ENCODE data around the gene SPRN. TPM values are rescaled to one million over a fixed set of nuclear protein-coding genes. Genes with fewer than 3 reads are reported as not detected.

The SPRN gene
- total RNA-seq, 1 donor from 2014 or later: not detected

- Histone ChIP-seq H3K4me1 (no peaks in the 10 kb centered on the region), H3K9me3 (replicated peaks) (no peaks in the 10 kb centered on the region), H3K4me3 (no peak overlapping the region), H3K27ac (replicated peaks) (no peak overlapping the region), H3K27me3 (ENCODE audit: low read depth) (peaks cover 8% of the 10 kb centered on the region), H3K36me3 (no peaks in the 10 kb centered on the region)
- TF ChIP-seq, protein P1, sequence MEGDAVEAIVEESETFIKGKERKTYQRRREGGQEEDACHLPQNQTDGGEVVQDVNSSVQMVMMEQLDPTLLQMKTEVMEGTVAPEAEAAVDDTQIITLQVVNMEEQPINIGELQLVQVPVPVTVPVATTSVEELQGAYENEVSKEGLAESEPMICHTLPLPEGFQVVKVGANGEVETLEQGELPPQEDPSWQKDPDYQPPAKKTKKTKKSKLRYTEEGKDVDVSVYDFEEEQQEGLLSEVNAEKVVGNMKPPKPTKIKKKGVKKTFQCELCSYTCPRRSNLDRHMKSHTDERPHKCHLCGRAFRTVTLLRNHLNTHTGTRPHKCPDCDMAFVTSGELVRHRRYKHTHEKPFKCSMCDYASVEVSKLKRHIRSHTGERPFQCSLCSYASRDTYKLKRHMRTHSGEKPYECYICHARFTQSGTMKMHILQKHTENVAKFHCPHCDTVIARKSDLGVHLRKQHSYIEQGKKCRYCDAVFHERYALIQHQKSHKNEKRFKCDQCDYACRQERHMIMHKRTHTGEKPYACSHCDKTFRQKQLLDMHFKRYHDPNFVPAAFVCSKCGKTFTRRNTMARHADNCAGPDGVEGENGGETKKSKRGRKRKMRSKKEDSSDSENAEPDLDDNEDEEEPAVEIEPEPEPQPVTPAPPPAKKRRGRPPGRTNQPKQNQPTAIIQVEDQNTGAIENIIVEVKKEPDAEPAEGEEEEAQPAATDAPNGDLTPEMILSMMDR (IDR thresholded peaks at IDR 0.05; ENCODE audit: borderline replicate concordance): no peak
- intact Hi-C loops (cut with micrococcal nuclease): no loop called here
- peak; percentile 11 for DNase-seq
Observed at GRCh38 chr10:133458021-133458709, 33.7 kb upstream of the SPRN start.

- intact Hi-C loops (cut with micrococcal nuclease): no loop called here
- no peak for DNase-seq
- no peak overlapping the region for H3K4me3 ChIP-seq
Observed at GRCh38 chr10:133457100-133457841, 32.8 kb upstream of the SPRN start.

DNA sequence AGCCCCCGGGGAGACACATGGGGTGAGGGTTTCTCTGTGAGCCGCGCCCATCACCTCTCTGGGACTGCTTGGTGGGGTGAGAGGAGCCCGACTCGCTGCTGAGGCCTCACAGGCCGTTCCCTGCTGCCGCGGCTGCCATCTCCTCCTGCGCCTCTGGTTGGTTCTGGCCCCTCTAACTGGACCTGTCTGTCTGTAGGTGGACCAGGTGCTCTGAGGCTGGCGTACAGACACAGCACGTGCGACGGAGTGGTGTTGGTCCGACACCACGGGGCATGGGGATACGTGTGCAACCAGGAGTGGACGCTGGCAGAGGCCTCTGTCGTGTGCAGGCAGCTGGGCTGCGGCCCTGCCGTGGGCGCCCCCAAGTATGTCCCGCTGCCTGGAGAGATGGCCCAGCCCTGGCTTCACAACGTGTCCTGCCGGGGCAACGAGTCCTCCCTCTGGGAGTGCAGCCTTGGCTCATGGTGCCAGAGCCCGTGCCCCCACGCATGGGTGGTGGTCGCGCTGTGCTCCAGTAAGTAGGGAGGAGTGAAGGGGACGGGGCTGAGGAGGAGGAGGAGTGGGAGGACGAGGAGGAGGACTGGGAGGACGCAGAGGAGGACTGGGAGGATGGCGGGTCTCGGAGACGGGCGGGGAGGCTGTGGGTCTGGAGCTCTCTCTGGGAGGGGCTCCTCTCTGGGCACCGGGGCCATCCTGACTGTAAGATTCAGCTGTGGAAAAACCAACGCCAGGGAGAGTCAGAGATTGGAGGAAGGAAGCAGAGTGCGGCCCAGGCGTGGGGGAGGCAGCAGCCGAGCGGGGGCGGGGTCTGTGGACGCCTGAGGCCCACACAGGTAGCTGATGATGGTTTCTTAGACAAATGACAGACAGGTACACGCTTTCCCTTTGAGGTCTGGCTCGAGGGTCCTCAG lies 31.9 kb upstream of the SPRN start:
- no peak overlapping the region for H3K27ac ChIP-seq (replicated peaks)
- no peaks in the 10 kb centered on the region for H3K9me3 ChIP-seq (replicated peaks)
- no peaks in the 10 kb centered on the region for H3K36me3 ChIP-seq
- DNase-seq: peak; percentile 10
- H3K27me3 ChIP-seq (ENCODE audit: low read depth): peaks cover 8% of the 10 kb centered on the region
- TF ChIP-seq, protein P1 (IDR thresholded peaks at IDR 0.05; ENCODE audit: borderline replicate concordance): no peak
- intact Hi-C loops (cut with micrococcal nuclease): no loop called here
- H3K4me3 ChIP-seq: no peak overlapping the region
- H3K4me1 ChIP-seq: no peaks in the 10 kb centered on the region

More at GRCh38 chr10:133457100-133457841, 32.8 kb upstream of the SPRN start:
- peaks cover 8% of the 10 kb centered on the region for H3K27me3 ChIP-seq (ENCODE audit: low read depth)
- H3K9me3 ChIP-seq (replicated peaks): no peaks in the 10 kb centered on the region
- TF ChIP-seq, protein P1 (IDR thresholded peaks at IDR 0.05; ENCODE audit: borderline replicate concordance): no peak
- H3K36me3 ChIP-seq: no peaks in the 10 kb centered on the region
- no peak overlapping the region for H3K27ac ChIP-seq (replicated peaks)
- no peaks in the 10 kb centered on the region for H3K4me1 ChIP-seq

DNA sequence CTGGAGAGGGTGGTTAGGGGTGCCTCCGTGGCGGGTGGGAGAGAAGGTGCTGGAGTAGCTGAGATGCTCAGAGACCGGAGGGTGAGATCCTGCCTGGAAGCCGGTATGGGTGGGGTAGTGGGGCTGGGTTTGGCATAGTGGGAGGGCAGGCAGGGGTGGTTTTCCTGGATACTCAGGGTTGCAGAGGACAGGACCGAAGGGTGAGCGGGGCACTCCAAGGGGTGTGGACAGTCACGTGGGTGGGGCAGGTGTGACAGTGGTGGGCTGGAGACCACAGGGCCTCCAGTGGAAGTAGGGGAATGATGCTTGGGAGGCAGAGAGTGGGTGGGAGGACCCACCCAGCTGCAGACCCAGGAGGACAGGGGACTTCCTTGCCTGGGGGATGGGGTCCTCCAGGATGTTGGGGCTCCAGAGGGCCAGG lies 31.2 kb upstream of the SPRN start:
- DNase-seq: peak; percentile 11
- intact Hi-C loops (cut with micrococcal nuclease): no loop called here
- Histone ChIP-seq H3K27ac (replicated peaks) (no peak overlapping the region), H3K27me3 (ENCODE audit: low read depth) (peaks cover 8% of the 10 kb centered on the region), H3K36me3 (no peaks in the 10 kb centered on the region), H3K4me1 (no peaks in the 10 kb centered on the region), H3K9me3 (replicated peaks) (no peaks in the 10 kb centered on the region), H3K4me3 (no peak overlapping the region)
- TF ChIP-seq, protein P1 (IDR thresholded peaks at IDR 0.05; ENCODE audit: borderline replicate concordance): no peak

DNA sequence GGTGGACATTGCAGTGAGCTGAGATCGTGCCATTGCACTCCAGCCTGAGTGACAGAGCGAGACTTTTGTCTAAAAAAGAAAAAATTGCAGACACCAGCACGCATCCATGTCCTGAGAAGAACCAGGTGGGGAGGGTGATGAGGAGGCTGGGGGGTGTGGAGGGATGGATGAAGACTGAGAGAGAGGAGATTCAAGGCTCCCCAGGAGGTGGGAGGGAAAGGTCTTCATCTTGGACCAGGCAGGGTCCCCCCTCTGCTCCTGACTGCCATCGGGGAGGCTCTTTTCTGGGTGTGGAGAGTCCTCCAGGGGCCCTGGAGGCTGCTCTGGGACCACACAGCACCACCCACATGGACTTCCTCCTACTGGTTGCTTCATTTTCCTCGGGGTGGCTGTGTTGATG lies 30.8 kb upstream of the SPRN start:
- TF ChIP-seq, protein P1 (IDR thresholded peaks at IDR 0.05; ENCODE audit: borderline replicate concordance): no peak
- Histone ChIP-seq H3K27ac (replicated peaks) (no peak overlapping the region), H3K36me3 (no peaks in the 10 kb centered on the region), H3K4me3 (no peak overlapping the region), H3K9me3 (replicated peaks) (peaks cover under 1% of the 10 kb centered on the region), H3K4me1 (no peaks in the 10 kb centered on the region), H3K27me3 (ENCODE audit: low read depth) (peaks cover 8% of the 10 kb centered on the region)
- intact Hi-C loops (cut with micrococcal nuclease): no loop called here
- DNase-seq: no peak

All from left ventricle myocardium inferior (tissue), 1 donor.